PC-3 (cell line): Measurements from ENCODE around the gene NCOA1.

ENCODE experiments used
- CTCF ChIP-seq: fragments of 300-600 bp; sonication (generic); conservative IDR thresholded peaks from 2 replicates; pipeline ENCODE4 v1.5.1; 2017; ENCODE audit warnings: antibody characterized with exemption, low read depth, mild to moderate bottlenecking, low read length
- EZH2 ChIP-seq: fragments of 300-600 bp; sonication (generic); IDR thresholded peaks from one replicate; pipeline ENCODE4 v1.6.1; 2017; ENCODE audit warnings: antibody characterized with exemption, mild to moderate bottlenecking, low read length; ENCODE audit not compliant: unreplicated experiment
- EZH2phosphoT487 ChIP-seq: fragments of 300-600 bp; sonication (generic); IDR thresholded peaks from 2 replicates; pipeline ENCODE4 v1.6.1; 2018; ENCODE audit warnings: mild to moderate bottlenecking, antibody characterized with exemption, low read length, borderline replicate concordance

GRCh38 chr2:24486636-24487205 is 4.3 kb upstream of the NCOA1 start:
- no peak for TF ChIP-seq EZH2
- no peak for TF ChIP-seq CTCF
- TF ChIP-seq EZH2phosphoT487: no peak
